GM12864 (cell line): ENCODE results near the gene CYP8B1.

ENCODE experiments used
- DNase-seq: peaks from one replicate; pipeline ENCODE4 v3.0.0-alpha.2; 2011; ENCODE audit warnings: low read depth
- H3K4me3 ChIP-seq: 2 replicates; pipeline ENCODE4 v1.5.1; 2011; ENCODE audit warnings: mild to moderate bottlenecking, low read depth, low read length, control low read depth
- CTCF ChIP-seq: IDR thresholded peaks from 2 replicates; pipeline ENCODE4 v1.5.1; 2011; ENCODE audit warnings: low read depth, mild to moderate bottlenecking, moderate library complexity, low read length, control low read depth, inconsistent platforms; ENCODE audit errors: missing control alignments

Gene CYP8B1

GRCh38 chr3:42838571-42838970, 37.1 kb downstream of the CYP8B1 start:
- H3K4me3 ChIP-seq = no peak overlapping the region
- TF ChIP-seq CTCF = no peak
- no peak for DNase-seq

GRCh38 chr3:42836150-42837123, 39.2 kb downstream of the CYP8B1 start:
- no peak for DNase-seq
- no peak overlapping the region for H3K4me3 ChIP-seq

GRCh38 chr3:42831321-42831713, 44.4 kb downstream of the CYP8B1 start:
- peak; percentile 25 for DNase-seq
- TF ChIP-seq CTCF = peak; percentile 78
- no peak overlapping the region for H3K4me3 ChIP-seq

More at GRCh38 chr3:42836150-42837123, 39.2 kb downstream of the CYP8B1 start:
- TF ChIP-seq CTCF = no peak

- peak; percentile 43 for TF ChIP-seq CTCF
- DNase-seq = no peak
- no peak overlapping the region for H3K4me3 ChIP-seq
Observed at GRCh38 chr3:42830437-42831320, 45.0 kb downstream of the CYP8B1 start.

GRCh38 chr3:42829628-42830436, 45.8 kb downstream of the CYP8B1 start:
- no peak for TF ChIP-seq CTCF
- no peak for DNase-seq
- H3K4me3 ChIP-seq = no peak overlapping the region

- no peak for DNase-seq
- no peak overlapping the region for H3K4me3 ChIP-seq
- no peak for TF ChIP-seq CTCF
Observed at GRCh38 chr3:42829083-42829627, 46.5 kb downstream of the CYP8B1 start.
